ENCODE data around the gene CXCR4.
"Not testable (repeated sequence)": the region's sequence is repeated elsewhere in the genome, so short reads cannot be mapped to it uniquely, and the experiment has no call there.

The CXCR4 gene

GRCh38 chr2:136072621-136073020 lies 45.3 kb downstream of the CXCR4 start:
- no peak for DNase-seq (ENCODE audit: low spot score)

GRCh38 chr2:136071887-136072286 lies 46.1 kb downstream of the CXCR4 start:
- DNase-seq (ENCODE audit: low spot score), result not testable (repeated sequence)

- no peak for DNase-seq (ENCODE audit: low spot score)
Measured at GRCh38 chr2:136070913-136071312, 47.0 kb downstream of the CXCR4 start.

- no peak for DNase-seq (ENCODE audit: low spot score)
Measured at GRCh38 chr2:136069773-136070172, 48.2 kb downstream of the CXCR4 start.

GRCh38 chr2:136068581-136069227 lies 49.2 kb downstream of the CXCR4 start:
- no peak for DNase-seq (ENCODE audit: low spot score)

GRCh38 chr2:136067897-136068580 lies 49.9 kb downstream of the CXCR4 start:
- DNase-seq (ENCODE audit: low spot score), result no peak

GRCh38 chr2:136067459-136067858 lies 50.5 kb downstream of the CXCR4 start:
- no peak for DNase-seq (ENCODE audit: low spot score)

- DNase-seq (ENCODE audit: low spot score), result no peak
Measured at GRCh38 chr2:136065907-136066306, 52.0 kb downstream of the CXCR4 start.

GRCh38 chr2:136065384-136065783 lies 52.6 kb downstream of the CXCR4 start:
- DNase-seq (ENCODE audit: low spot score), result no peak

Data from AG20443 (cell line).